GM21529 (cell line): Measurements from ENCODE around the gene PLAC1.

ENCODE experiments used
- ATAC-seq: cut with Tn5 transposase; IDR thresholded peaks from one replicate; pipeline ENCODE4 v1.9.1; 2021; ENCODE audit not compliant: unreplicated experiment

The PLAC1 gene

GRCh38 chrX:134544513-134545151, 113.6 kb downstream of the PLAC1 start:
- no peak for ATAC-seq

DNA sequence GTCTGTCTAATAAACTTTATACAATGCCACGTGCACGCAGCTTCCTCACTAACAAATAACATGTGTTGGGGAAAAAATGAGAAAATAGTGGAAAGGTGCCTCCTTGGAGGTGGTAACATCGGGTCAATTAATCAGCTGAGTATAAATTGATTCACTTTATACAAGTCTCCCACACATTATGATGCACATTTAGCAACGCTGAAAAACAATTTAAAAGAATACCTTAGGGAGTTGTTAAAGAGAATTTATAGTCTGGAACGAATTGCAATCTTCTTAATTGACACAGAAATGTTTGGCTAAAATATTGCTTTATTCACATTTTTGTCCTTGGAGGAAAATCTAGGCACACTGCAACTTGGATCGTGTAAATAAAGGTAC, 114.1 kb downstream of the PLAC1 start:
- no peak for ATAC-seq

GRCh38 chrX:134543288-134543687, 115.0 kb downstream of the PLAC1 start:
- ATAC-seq = no peak

DNA sequence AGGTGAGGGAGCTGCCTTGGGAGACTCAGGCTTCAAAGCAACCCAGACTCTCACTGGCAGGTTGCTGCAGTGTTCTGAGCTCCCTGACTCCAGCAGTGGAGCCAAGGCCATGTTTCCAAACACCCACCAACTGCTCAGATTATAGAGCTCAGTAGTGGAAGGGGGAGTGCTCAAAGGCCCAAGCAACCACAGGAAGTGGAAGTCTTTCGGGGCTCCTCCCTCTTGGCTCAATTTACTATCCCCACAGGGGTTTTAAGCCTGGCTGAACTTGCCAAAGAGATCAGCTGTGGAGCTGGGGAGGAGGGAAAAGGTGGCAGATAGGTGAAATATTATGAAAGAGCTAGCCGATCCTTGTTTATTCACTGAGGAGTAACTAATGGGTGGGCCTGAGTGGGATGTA, 115.8 kb downstream of the PLAC1 start:
- peak; percentile 83 for ATAC-seq

GRCh38 chrX:134541906-134542305, 116.4 kb downstream of the PLAC1 start:
- no peak for ATAC-seq

DNA sequence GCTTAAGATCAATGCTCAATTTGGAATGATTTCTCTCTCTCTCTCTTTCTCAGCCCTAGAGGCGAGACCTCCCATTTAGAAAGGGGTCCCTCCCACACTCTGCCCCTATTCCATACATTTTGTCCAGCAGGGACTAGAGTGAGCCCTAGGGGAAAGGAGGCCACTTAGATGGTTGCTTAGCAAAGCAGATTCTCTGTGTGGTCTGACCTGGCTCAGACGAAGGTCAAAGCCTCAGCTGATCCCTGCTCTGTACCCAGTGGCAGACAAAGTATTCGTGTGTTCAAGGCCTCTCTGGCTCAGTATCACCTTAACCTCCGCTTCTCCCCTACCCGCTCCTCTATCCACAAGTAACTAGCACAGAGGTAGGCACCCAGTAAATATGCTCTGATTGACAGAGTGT, 120.0 kb downstream of the PLAC1 start:
- ATAC-seq = no peak

DNA sequence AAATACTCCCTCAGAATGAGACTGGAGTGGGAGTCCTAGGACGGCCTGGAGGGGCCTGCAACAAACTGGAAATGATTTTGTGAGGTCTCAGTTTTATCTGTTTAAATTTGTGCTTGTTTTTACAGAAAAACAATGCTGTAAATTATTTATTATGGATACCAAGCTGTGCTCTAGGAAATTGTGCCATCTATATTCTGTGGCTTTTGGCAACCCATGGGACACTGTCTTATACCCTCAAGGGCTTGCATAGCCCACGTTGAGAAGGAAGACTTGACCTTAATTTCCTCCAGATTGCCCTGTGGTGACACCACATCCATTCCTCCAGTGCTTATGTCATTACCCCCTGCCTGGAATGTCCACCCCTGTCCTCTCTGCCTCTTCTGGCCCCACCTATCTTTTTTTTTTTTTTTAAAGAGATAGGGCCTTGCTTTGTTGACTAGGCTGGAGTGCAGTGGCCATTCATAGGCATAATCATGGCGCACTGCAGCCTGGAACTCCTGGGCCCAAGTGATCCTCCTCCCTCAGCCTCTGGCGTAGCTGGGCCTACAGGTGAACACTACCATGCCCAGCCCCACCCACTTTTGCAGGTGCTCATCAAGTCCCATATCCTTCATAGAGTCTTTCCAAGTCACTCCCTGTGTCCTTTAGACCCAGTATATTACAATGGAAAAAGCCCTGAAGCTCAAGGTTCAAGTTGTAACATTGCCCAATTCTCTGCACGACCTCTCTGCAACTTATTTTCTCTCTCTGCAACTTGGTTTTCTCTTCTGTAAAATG, 120.9 kb downstream of the PLAC1 start:
- no peak for ATAC-seq

- ATAC-seq = no peak
Measured at GRCh38 chrX:134533952-134534351, 124.3 kb downstream of the PLAC1 start.

DNA sequence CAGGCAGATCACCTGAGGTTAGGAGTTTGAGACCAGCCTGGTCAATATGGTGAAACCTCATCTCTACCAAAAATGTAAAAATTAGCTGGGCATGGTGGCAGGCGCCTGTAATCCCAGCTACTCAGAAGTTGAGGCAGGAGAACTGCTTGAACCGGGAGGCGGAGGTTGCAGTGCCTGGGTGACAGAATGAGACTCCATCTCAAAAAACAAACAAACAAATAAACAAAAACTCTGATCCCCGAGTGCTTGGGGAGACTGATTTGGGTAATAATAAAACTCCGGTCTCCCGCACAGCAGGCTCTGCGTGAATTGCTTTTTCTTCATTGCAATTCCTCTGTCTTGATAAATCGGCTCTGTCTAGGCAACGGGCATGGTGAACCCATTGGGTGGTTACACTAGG, 124.9 kb downstream of the PLAC1 start:
- no peak for ATAC-seq

- ATAC-seq = no peak
Measured at GRCh38 chrX:134530845-134531244, 127.4 kb downstream of the PLAC1 start.

- no peak for ATAC-seq
Measured at GRCh38 chrX:134529481-134529880, 128.8 kb downstream of the PLAC1 start.

DNA sequence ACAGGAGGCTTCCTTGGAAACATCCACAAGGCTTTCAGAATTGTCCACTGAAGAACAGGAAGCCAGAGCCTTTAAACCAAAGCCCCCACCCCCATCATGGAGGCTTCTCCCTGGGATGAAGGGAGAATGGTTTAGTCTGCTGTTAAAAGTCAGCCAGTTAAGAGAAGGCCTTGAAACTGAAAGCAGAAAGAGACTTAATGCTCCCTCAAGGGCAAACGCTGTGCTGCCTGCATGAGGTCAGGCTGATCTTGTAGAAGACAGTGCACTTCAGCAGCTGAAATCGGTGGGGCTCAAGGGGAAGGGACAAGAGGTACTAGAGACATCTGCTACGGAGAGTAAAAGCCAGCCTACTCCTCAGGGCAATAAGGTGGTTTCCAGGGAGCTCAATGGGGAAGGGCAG, 129.3 kb downstream of the PLAC1 start:
- no peak for ATAC-seq

GRCh38 chrX:134526399-134526798, 131.9 kb downstream of the PLAC1 start:
- ATAC-seq = no peak

GRCh38 chrX:134525086-134525792, 133.0 kb downstream of the PLAC1 start:
- ATAC-seq = no peak

- ATAC-seq = no peak
Measured at GRCh38 chrX:134524181-134524580, 134.1 kb downstream of the PLAC1 start.

GRCh38 chrX:134520860-134521390, 137.3 kb downstream of the PLAC1 start:
- ATAC-seq = no peak
